ENCODE measurements around the gene HOOK1. TPM values are rescaled to one million over a fixed set of nuclear protein-coding genes. Genes with fewer than 3 reads are reported as not detected.

Gene HOOK1
- total and polyA plus RNA-seq, 7 donors = under 0.01 to 31.4 (median 7.5) TPM; not detected in 1

DNA sequence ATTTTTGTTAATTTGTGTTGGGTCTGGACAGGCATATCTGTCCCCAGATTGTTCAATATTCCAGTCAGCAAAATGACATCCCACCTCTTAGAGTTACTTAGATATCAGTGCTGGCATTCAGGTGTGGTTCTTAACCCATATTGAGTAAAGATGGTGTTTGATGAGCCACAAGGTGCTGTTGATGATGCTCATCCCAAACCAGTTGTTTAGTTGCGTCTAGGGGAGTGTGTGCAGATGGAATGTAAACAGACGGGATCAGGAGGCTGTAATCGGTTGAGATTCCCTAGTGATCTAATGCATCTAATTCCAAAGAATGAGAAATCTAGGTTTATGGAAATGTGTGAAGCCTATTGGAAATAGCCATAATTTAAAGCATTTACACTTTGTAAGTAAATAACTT is 1.1 kb downstream of the HOOK1 start:
- DNase-seq = no peak
- H3K4me3 ChIP-seq = no peak overlapping the region
- peaks cover 0 to 18% (median 14%) of the 10 kb centered on the region in 4 donors for H3K4me1 ChIP-seq
- 14 to 52% methylated on average over 3 of the region's 3 CpGs for WGBS, 2 donors
- no peak for TF ChIP-seq POLR2A (IDR thresholded peaks at IDR 0.05)
- no peak for TF ChIP-seq EP300 (IDR thresholded peaks at IDR 0.05)
- TF ChIP-seq POLR2AphosphoS5 (IDR thresholded peaks at IDR 0.05) = no peak
- TF ChIP-seq, protein P1, sequence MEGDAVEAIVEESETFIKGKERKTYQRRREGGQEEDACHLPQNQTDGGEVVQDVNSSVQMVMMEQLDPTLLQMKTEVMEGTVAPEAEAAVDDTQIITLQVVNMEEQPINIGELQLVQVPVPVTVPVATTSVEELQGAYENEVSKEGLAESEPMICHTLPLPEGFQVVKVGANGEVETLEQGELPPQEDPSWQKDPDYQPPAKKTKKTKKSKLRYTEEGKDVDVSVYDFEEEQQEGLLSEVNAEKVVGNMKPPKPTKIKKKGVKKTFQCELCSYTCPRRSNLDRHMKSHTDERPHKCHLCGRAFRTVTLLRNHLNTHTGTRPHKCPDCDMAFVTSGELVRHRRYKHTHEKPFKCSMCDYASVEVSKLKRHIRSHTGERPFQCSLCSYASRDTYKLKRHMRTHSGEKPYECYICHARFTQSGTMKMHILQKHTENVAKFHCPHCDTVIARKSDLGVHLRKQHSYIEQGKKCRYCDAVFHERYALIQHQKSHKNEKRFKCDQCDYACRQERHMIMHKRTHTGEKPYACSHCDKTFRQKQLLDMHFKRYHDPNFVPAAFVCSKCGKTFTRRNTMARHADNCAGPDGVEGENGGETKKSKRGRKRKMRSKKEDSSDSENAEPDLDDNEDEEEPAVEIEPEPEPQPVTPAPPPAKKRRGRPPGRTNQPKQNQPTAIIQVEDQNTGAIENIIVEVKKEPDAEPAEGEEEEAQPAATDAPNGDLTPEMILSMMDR (IDR thresholded peaks at IDR 0.05) = no peak
- intact Hi-C loops (cut with DNase I) = no loop called here
- no peak overlapping the region for H3K27ac ChIP-seq
- H3K9me3 ChIP-seq = no peaks in the 10 kb centered on the region
- H3K27me3 ChIP-seq = peaks cover 24 to 61% (median 39%) of the 10 kb centered on the region in 3 donors
- no peaks in the 10 kb centered on the region for H3K36me3 ChIP-seq

- intact Hi-C loops (cut with DNase I) = no loop called here
Observed at GRCh38 chr1:59816318-59816878, 1.6 kb downstream of the HOOK1 start.

GRCh38 chr1:59819566-59820438 is 5.1 kb downstream of the HOOK1 start:
- Histone ChIP-seq H3K4me3 (no peak overlapping the region), H3K9me3 (no peaks in the 10 kb centered on the region), H3K27me3 (peaks cover 7 to 21% (median 11%) of the 10 kb centered on the region in 3 donors), H3K36me3 (no peaks in the 10 kb centered on the region), H3K27ac (no peak overlapping the region), H3K4me1 (peaks cover 0 to 9% (median 5%) of the 10 kb centered on the region in 4 donors)
- DNase-seq = no peak
- TF ChIP-seq, protein P1 (IDR thresholded peaks at IDR 0.05) = no peak
- no peak for TF ChIP-seq EP300 (IDR thresholded peaks at IDR 0.05)
- no peak for TF ChIP-seq POLR2AphosphoS5 (IDR thresholded peaks at IDR 0.05)
- TF ChIP-seq POLR2A (IDR thresholded peaks at IDR 0.05) = no peak
- intact Hi-C loops (cut with DNase I) = no loop called here

More at GRCh38 chr1:59816318-59816878, 1.6 kb downstream of the HOOK1 start:
- WGBS, 2 donors = 21 to 58% methylated on average over 5 of the region's 5 CpGs
- Histone ChIP-seq H3K27me3 (peaks cover 24 to 55% (median 39%) of the 10 kb centered on the region in 3 donors), H3K9me3 (no peaks in the 10 kb centered on the region), H3K4me3 (no peak overlapping the region), H3K27ac (no peak overlapping the region), H3K36me3 (no peaks in the 10 kb centered on the region), H3K4me1 (peaks cover 0 to 18% (median 14%) of the 10 kb centered on the region in 4 donors)
- TF ChIP-seq, protein P1 (IDR thresholded peaks at IDR 0.05) = no peak
- TF ChIP-seq EP300 (IDR thresholded peaks at IDR 0.05) (no peak), POLR2AphosphoS5 (IDR thresholded peaks at IDR 0.05) (no peak), POLR2A (IDR thresholded peaks at IDR 0.05) (no peak)
- DNase-seq = no peak

- H3K27me3 ChIP-seq = no peaks in the 10 kb centered on the region
- H3K4me1 ChIP-seq = no peaks in the 10 kb centered on the region
- intact Hi-C loops (cut with DNase I) = no loop called here
- WGBS, 2 donors = 69 to 79% methylated on average over 4 of the region's 4 CpGs
- TF ChIP-seq EP300 (IDR thresholded peaks at IDR 0.05) (no peak), POLR2AphosphoS5 (IDR thresholded peaks at IDR 0.05) (no peak), POLR2A (IDR thresholded peaks at IDR 0.05) (no peak)
- TF ChIP-seq, protein P1 (IDR thresholded peaks at IDR 0.05) = no peak
- H3K27ac ChIP-seq = no peak overlapping the region
- no peak for DNase-seq
- H3K9me3 ChIP-seq = no peaks in the 10 kb centered on the region
- no peak overlapping the region for H3K4me3 ChIP-seq
- no peaks in the 10 kb centered on the region for H3K36me3 ChIP-seq
Observed at GRCh38 chr1:59827055-59827643, 12.4 kb downstream of the HOOK1 start.
